ENCODE data around the gene CDK11A. TPM values are rescaled to one million over a fixed set of nuclear protein-coding genes. Genes with fewer than 3 reads are reported as not detected.
A peak's percentile ranks its signal among the peaks of the same experiment; 100 is the strongest.
"Not testable (repeated sequence)": the region's sequence is repeated elsewhere in the genome, so short reads cannot be mapped to it uniquely, and the experiment has no call there.

Gene CDK11A
- polyA plus RNA-seq, 2 of the 4 experiments (the other 2 are of a cell fraction), result 6.7 to 36.4 TPM

- ATAC-seq (peak in 1 of 2 experiments; percentile 25; a peak in 2 of 6 replicates), DNase-seq (ENCODE audit: low read depth in 1 of 2, low spot score in 1 of 2) (no peak), FAIRE-seq (no peak)
- CTCF ChIA-PET, result interaction anchor here (0.6 to 1.2 kb wide), 5 partner anchors 8 to 55 kb away, joined by 3 to 5 read pairs (median 3); no protein-coding TSS in a partner anchor
- H3K27ac ChIP-seq, result no peak overlapping the region
- no peak overlapping the region for H3K4me3 ChIP-seq
- H3K9me3 ChIP-seq, result no peaks in the 10 kb centered on the region
- no peaks in the 10 kb centered on the region for H3K4me1 ChIP-seq
- POLR2A ChIA-PET, result no interaction called here
- 91% methylated on average over 21 of the region's 27 CpGs for WGBS (ENCODE audit: missing lambda C conversion rate)
- no peak overlapping the region for H3K4me2 ChIP-seq
- TF ChIP-seq ATOH8 (CRISPR knock-in tag; IDR thresholded peaks at IDR 0.05; ENCODE audit: low read depth) (no peak), POLR2A (IDR thresholded peaks at IDR 0.05; ENCODE audit: low read length) (no peak), NR3C1 (IDR thresholded peaks at IDR 0.05) (no peak), HOXB5 (CRISPR knock-in tag; IDR thresholded peaks at IDR 0.05) (no peak), PBX3 (IDR thresholded peaks at IDR 0.05) (no peak), ZNF302 (CRISPR knock-in tag; IDR thresholded peaks at IDR 0.05) (no peak), HEYL (CRISPR knock-in tag; IDR thresholded peaks at IDR 0.05) (no peak), FOSB (CRISPR knock-in tag; IDR thresholded peaks at IDR 0.05) (no peak), USF2 (IDR thresholded peaks at IDR 0.05) (no peak), MAFK (IDR thresholded peaks at IDR 0.05; ENCODE audit: partially characterized antibody) (no peak), ELK1 (IDR thresholded peaks at IDR 0.05; ENCODE audit: low read depth, low read length) (no peak), RARB (CRISPR knock-in tag; IDR thresholded peaks at IDR 0.05) (no peak), JUNB (IDR thresholded peaks at IDR 0.05) (no peak), CBX8 (IDR thresholded peaks at IDR 0.05) (no peak), POLR2AphosphoS2 (conservative IDR thresholded peaks at IDR 0.05; ENCODE audit: low read length) (no peak), FOSL2 (IDR thresholded peaks at IDR 0.05) (no peak), FOSL2 (CRISPR knock-in tag; IDR thresholded peaks at IDR 0.05) (no peak)
Measured at GRCh38 chr1:1664941-1665814, 59.0 kb downstream of the CDK11A start.

GRCh38 chr1:1664318-1664717 is 59.8 kb downstream of the CDK11A start:
- H3K27ac ChIP-seq; CTCF ChIA-PET; ATAC-seq; H3K4me1 ChIP-seq; H3K4me2 ChIP-seq; DNase-seq (ENCODE audit: low read depth in 1 of 2, low spot score in 1 of 2); H3K9me3 ChIP-seq; POLR2A ChIA-PET; FAIRE-seq; H3K4me3 ChIP-seq: not testable (repeated sequence)
- WGBS (ENCODE audit: missing lambda C conversion rate), result 70% methylated on average over 4 of the region's 11 CpGs

- H3K27ac ChIP-seq; FAIRE-seq; H3K9me3 ChIP-seq; POLR2A ChIA-PET; CTCF ChIA-PET; DNase-seq (ENCODE audit: low read depth in 1 of 2, low spot score in 1 of 2); H3K4me2 ChIP-seq; H3K4me1 ChIP-seq; H3K4me3 ChIP-seq; ATAC-seq: not testable (repeated sequence)
- WGBS (ENCODE audit: missing lambda C conversion rate), result 78% methylated on average over 14 of the region's 15 CpGs
Measured at GRCh38 chr1:1662830-1663560, 61.2 kb downstream of the CDK11A start.

GRCh38 chr1:1662392-1662791 is 61.8 kb downstream of the CDK11A start:
- H3K4me2 ChIP-seq; CTCF ChIA-PET; FAIRE-seq; H3K4me1 ChIP-seq; H3K9me3 ChIP-seq; H3K4me3 ChIP-seq; ATAC-seq; DNase-seq (ENCODE audit: low read depth in 1 of 2, low spot score in 1 of 2); H3K27ac ChIP-seq; POLR2A ChIA-PET: not testable (repeated sequence)
- WGBS (ENCODE audit: missing lambda C conversion rate), result 95% methylated on average over 8 of the region's 9 CpGs

All from A549 (cell line).